ENCODE data around the gene LRBA. TPM values are rescaled to one million over a fixed set of nuclear protein-coding genes. Genes with fewer than 3 reads are reported as not detected.

The LRBA gene
- total RNA-seq, 1 experiment from 2014 or later = 69.1 TPM

DNA sequence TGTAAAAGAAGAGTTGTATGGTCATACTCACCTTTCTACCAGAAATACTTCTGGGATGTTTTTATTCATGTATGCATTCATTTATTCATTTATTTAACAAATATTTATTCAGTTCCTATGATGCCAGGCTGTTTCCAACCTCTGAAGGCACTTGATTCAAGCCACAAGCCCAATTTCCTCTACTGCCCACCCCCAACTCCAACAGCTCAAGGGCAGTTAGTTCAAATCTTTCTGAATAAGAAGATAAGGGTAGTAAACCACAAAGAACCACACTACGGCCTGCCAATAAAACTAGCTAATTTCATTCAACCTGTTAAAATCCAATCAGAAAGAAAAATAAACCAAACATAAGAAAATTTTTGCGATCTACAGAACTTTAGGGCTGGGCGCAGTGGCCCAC, 31.2 kb downstream of the LRBA start (continued):
- TF ChIP-seq, protein P1, sequence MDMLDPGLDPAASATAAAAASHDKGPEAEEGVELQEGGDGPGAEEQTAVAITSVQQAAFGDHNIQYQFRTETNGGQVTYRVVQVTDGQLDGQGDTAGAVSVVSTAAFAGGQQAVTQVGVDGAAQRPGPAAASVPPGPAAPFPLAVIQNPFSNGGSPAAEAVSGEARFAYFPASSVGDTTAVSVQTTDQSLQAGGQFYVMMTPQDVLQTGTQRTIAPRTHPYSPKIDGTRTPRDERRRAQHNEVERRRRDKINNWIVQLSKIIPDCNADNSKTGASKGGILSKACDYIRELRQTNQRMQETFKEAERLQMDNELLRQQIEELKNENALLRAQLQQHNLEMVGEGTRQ (CRISPR knock-in tag; IDR thresholded peaks at IDR 0.05) = no peak
- no peak for TF ChIP-seq FOXK1 (CRISPR knock-in tag; IDR thresholded peaks at IDR 0.05)
- TF ChIP-seq ZNF423 (CRISPR knock-in tag; IDR thresholded peaks at IDR 0.05) = no peak
- TF ChIP-seq FOXP1 (CRISPR knock-in tag; IDR thresholded peaks at IDR 0.05; ENCODE audit: borderline replicate concordance) = no peak
- no peak for TF ChIP-seq SP1 (CRISPR knock-in tag; conservative IDR thresholded peaks at IDR 0.05)

DNA sequence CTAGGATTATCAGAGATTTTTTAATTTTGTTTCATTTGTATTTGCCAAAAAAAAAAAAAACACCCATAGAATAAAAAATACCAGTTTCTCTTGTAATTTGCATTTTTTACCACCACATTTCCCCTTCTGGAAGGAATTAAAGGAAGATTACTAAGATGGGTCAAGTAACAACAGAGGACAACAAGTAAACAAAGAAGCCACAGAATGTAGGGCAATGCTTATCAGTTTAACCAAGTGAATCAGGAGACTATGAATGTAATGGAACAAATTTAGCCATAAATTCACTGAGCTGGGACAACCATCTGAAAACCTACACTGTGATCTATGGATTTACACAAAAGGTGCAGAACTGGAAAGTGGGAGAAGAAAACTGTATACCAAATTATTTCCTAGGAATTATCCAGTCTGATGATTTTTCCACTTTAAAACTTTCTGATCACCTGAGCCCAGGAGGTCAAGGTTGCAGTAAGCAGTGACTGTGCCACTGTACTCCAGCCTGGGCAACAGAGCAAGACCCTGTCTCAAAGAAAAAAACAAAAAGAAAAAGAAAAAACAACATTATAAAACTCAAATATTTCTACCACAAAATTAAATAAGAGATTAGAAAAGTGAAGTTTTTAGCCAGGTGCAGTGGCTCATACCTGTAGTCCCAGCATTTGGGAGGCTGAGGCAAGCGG, 32.4 kb downstream of the LRBA start:
- DNase-seq (ENCODE audit: low spot score) = no peak
- CTCF ChIA-PET = interaction anchor here (2.1 kb wide), 1 partner anchor 22 kb away, joined by 7 read pairs; no protein-coding TSS in a partner anchor
- Mint-ChIP-seq H3K36me3 (no peaks in the 10 kb centered on the region), H3K4me3 (no peak overlapping the region), H3K27me3 (ENCODE audit: low read depth) (no peaks in the 10 kb centered on the region), H3K4me1 (peaks cover 26% of the 10 kb centered on the region), H3K9me3 (no peaks in the 10 kb centered on the region), H3K27ac (peak overlapping the region; percentile 43; the same call in 1 of the 2 replicates)
- TF ChIP-seq FOXP1 (CRISPR knock-in tag; IDR thresholded peaks at IDR 0.05; ENCODE audit: borderline replicate concordance) (no peak), ELF4 (CRISPR knock-in tag; IDR thresholded peaks at IDR 0.05; ENCODE audit: low read depth) (no peak), OVOL2 (CRISPR knock-in tag; IDR thresholded peaks at IDR 0.05; ENCODE audit: borderline replicate concordance) (no peak), ZNF121 (CRISPR knock-in tag; IDR thresholded peaks at IDR 0.05) (peak; percentile 22; the same call in 1 of the 2 replicates)
- ATAC-seq = no peak
- POLR2A ChIA-PET = no interaction called here

DNA sequence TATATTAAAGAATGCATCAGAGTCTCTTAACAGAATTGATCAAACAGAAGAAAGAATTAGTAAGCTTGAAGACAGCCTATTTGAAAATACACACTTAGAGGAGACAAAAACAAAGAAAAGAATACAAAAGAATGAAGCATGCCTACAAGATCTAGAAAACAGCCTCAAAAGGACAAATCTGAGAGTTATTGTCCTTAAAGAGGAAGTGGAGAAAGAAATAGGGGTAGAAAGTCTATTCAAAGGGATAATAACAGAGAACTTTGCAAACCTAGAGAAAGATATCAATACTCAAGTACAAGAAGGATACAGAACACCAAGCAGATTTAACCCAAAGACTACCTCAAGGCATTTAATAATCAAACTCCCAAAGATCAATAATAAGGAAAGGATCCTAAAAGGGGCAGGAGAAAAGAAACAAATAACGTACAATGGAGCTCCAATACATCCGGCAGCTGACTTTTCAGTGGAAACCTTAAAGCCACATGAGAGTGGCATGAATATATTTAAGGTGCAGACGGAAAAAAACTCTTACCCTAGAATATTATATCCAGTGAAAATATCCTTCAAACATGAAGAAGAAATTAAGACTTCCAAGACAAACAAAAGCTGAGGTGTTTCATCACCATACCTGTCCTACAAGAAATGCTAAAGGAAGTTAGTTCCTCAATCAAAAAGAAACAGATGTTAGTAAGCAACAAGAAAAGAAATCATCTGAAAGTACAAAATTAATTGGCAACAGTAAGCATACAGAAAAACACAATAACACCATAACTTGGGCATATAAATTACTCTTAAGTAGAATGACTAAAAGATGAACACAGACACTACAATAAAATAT, 36.1 kb downstream of the LRBA start:
- TF ChIP-seq, protein P2, sequence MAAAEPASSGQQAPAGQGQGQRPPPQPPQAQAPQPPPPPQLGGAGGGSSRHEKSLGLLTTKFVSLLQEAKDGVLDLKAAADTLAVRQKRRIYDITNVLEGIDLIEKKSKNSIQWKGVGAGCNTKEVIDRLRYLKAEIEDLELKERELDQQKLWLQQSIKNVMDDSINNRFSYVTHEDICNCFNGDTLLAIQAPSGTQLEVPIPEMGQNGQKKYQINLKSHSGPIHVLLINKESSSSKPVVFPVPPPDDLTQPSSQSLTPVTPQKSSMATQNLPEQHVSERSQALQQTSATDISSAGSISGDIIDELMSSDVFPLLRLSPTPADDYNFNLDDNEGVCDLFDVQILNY (CRISPR knock-in tag; IDR thresholded peaks at IDR 0.05) = no peak
- TF ChIP-seq ZNF317 (CRISPR knock-in tag; IDR thresholded peaks at IDR 0.05; ENCODE audit: borderline replicate concordance, low read depth) = peak; percentile 62; the same call in 1 of the 2 replicates
- no peaks in the 10 kb centered on the region for H3K27me3 Mint-ChIP-seq (ENCODE audit: low read depth)
- H3K4me1 Mint-ChIP-seq = peaks cover 26% of the 10 kb centered on the region
- CTCF ChIA-PET = no interaction called here
- POLR2A ChIA-PET = no interaction called here
- ATAC-seq (no peak), DNase-seq (ENCODE audit: low spot score) (no peak)
- H3K9me3 Mint-ChIP-seq = no peaks in the 10 kb centered on the region
- no peak overlapping the region for H3K4me3 Mint-ChIP-seq
- H3K36me3 Mint-ChIP-seq = no peaks in the 10 kb centered on the region
- no peak overlapping the region for H3K27ac Mint-ChIP-seq

DNA sequence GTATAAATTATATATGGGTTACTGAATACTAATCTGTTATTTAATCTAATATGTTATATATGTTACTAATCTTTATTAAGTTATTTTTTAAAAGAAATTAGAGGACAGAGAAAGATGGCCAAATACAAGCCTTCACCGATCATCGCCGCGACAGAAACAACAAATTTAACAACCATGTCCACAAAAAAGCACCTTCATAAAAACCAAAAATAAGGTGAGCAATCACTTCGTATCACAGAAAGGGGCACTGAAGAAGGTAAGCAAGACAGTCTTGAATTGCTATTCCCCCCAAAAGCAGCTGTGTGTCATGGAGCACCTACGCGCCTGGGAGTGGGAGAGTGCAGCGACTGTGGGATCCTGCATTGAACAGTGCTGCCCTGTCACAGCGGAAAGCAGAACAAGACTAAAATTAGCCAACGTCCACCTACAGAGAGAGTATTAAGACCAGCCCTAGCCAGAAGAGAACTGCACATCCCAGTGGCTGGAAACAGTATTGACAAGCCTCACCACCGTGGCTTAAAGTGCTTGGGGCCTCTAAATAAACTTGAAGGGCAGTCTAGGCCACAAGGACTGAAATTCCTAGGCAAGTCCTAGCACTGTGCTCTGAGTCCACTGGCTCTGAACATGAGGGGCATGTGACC, 38.5 kb downstream of the LRBA start:
- peak; percentile 96 for ATAC-seq
- H3K9me3 Mint-ChIP-seq = no peaks in the 10 kb centered on the region
- DNase-seq (ENCODE audit: low spot score) = no peak
- H3K4me1 Mint-ChIP-seq = peaks cover 27% of the 10 kb centered on the region
- TF ChIP-seq, protein P3, sequence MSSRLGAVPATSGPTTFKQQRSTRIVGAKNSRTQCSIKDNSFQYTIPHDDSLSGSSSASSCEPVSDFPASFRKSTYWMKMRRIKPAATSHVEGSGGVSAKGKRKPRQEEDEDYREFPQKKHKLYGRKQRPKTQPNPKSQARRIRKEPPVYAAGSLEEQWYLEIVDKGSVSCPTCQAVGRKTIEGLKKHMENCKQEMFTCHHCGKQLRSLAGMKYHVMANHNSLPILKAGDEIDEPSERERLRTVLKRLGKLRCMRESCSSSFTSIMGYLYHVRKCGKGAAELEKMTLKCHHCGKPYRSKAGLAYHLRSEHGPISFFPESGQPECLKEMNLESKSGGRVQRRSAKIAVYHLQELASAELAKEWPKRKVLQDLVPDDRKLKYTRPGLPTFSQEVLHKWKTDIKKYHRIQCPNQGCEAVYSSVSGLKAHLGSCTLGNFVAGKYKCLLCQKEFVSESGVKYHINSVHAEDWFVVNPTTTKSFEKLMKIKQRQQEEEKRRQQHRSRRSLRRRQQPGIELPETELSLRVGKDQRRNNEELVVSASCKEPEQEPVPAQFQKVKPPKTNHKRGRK (CRISPR knock-in tag; IDR thresholded peaks at IDR 0.05; ENCODE audit: borderline replicate concordance) = no peak
- TF ChIP-seq PRRX2 (CRISPR knock-in tag; IDR thresholded peaks at IDR 0.05) (no peak), IRF2 (CRISPR knock-in tag; IDR thresholded peaks at IDR 0.05; ENCODE audit: borderline replicate concordance, low read depth) (no peak), GABPB1 (CRISPR knock-in tag; IDR thresholded peaks at IDR 0.05) (no peak)
- TF ChIP-seq, protein P4, sequence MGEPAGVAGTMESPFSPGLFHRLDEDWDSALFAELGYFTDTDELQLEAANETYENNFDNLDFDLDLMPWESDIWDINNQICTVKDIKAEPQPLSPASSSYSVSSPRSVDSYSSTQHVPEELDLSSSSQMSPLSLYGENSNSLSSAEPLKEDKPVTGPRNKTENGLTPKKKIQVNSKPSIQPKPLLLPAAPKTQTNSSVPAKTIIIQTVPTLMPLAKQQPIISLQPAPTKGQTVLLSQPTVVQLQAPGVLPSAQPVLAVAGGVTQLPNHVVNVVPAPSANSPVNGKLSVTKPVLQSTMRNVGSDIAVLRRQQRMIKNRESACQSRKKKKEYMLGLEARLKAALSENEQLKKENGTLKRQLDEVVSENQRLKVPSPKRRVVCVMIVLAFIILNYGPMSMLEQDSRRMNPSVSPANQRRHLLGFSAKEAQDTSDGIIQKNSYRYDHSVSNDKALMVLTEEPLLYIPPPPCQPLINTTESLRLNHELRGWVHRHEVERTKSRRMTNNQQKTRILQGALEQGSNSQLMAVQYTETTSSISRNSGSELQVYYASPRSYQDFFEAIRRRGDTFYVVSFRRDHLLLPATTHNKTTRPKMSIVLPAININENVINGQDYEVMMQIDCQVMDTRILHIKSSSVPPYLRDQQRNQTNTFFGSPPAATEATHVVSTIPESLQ (CRISPR knock-in tag; IDR thresholded peaks at IDR 0.05) = no peak
- TF ChIP-seq, protein P1 (CRISPR knock-in tag; IDR thresholded peaks at IDR 0.05) = 0 out of 2 replicates have a peak, but pooled peaks have one; percentile 40
- H3K4me3 Mint-ChIP-seq = no peak overlapping the region
- no peaks in the 10 kb centered on the region for H3K36me3 Mint-ChIP-seq
- H3K27ac Mint-ChIP-seq = no peak overlapping the region; the same call in 1 of the 2 replicates
- POLR2A ChIA-PET = interaction anchor here (0.7 kb wide), 1 partner anchor 477 kb away, joined by 3 read pairs; no protein-coding TSS in a partner anchor
- CTCF ChIA-PET = interaction anchor here (0.7 to 2.0 kb wide), 2 partner anchors 15 to 302 kb away, joined by 5 to 14 read pairs; no protein-coding TSS in a partner anchor
- H3K27me3 Mint-ChIP-seq (ENCODE audit: low read depth) = no peaks in the 10 kb centered on the region
